ENCODE results near the gene AOPEP.

DNA sequence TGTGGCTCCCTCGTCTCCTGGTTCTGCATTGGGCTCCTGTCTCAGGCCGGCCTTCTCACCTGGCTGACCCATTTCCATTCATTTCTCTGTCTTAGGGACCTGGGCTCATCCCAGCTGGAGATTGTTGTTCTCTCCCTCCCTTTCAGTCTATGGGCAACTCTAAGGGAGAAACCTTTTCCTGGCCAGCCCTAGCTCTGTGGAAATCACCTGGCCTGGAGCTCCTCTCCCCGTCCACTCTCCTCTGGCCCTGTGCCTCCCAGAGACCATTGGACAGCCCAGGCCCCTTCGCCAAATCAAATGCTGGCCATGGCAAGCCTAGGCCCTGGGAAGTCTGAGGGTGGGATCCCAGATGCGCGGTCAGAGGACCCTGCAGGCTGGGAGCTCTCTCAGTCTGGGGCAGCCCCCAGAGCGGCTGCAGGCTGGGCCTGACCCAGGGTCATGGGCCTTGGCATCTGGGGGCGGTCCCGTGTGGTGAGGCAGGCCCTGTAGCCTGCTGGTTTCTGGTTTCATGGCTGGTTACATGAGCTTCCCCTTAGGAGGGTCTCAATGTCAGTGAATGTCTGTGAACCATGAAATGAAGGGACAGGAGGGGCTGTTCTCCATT, 253.5 kb downstream of the AOPEP start:
- TF ChIP-seq POLR2A (IDR thresholded peaks at IDR 0.05), result no peak
- TF ChIP-seq, protein P1, sequence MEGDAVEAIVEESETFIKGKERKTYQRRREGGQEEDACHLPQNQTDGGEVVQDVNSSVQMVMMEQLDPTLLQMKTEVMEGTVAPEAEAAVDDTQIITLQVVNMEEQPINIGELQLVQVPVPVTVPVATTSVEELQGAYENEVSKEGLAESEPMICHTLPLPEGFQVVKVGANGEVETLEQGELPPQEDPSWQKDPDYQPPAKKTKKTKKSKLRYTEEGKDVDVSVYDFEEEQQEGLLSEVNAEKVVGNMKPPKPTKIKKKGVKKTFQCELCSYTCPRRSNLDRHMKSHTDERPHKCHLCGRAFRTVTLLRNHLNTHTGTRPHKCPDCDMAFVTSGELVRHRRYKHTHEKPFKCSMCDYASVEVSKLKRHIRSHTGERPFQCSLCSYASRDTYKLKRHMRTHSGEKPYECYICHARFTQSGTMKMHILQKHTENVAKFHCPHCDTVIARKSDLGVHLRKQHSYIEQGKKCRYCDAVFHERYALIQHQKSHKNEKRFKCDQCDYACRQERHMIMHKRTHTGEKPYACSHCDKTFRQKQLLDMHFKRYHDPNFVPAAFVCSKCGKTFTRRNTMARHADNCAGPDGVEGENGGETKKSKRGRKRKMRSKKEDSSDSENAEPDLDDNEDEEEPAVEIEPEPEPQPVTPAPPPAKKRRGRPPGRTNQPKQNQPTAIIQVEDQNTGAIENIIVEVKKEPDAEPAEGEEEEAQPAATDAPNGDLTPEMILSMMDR (IDR thresholded peaks at IDR 0.05 in 4 of 5, conservative IDR thresholded peaks at IDR 0.05 in 1 of 5), result no peak
